HG03457 (cell line): ENCODE data around the gene SLC33A1.
"Not testable (repeated sequence)": the region's sequence is repeated elsewhere in the genome, so short reads cannot be mapped to it uniquely, and the experiment has no call there.

Source experiments
- ATAC-seq: cut with Tn5 transposase; IDR thresholded peaks from one replicate; pipeline ENCODE4 v1.9.1; 2021; ENCODE audit warnings: moderate number of reproducible peaks; ENCODE audit not compliant: unreplicated experiment

SLC33A1 gene

DNA sequence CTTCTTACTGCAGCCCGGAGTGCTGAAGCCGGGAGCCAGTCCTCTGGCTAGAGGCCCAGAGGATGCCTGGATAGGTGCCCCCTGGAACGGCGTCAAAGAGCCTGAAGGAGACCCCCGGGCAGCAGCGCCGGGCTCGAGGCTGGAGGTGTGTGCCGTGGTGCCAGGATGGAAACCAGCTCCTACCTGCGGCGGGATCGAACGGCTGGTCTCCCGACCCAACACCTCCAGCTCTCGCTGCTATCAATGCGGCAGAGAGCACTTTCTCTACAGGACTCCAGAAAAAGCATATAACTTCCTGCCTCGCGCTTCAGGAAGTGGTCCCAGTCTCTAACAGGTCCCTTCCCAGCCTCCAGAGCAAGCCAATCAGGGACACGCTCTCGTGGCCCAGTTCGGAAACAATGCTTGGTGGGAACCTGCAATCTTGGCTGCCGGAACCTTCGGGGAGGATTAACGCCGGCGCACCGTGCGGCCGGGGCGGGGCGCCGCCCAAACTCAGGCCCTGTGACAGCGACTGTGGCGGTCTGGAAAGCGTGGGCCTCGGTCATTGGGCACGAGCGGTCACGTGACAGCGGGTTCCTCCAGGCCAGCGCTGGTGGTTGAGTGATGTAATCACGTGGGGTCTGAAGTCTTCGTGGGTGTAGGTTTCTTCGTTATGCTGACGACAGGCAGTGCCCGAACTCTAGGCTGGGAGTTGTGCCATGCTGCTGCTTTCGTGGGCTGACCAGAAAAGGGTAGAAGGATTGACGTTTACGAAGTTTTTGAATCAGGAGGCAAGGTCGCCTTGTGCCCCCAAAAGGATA is at the start of gene SLC33A1:
TSS of gene SLC33A1 (minus strand) at position 287 of the 800 bp plus-strand sequence. CDS start 430 bp downstream, outside the sequence.
- peak; percentile 92 for ATAC-seq

DNA sequence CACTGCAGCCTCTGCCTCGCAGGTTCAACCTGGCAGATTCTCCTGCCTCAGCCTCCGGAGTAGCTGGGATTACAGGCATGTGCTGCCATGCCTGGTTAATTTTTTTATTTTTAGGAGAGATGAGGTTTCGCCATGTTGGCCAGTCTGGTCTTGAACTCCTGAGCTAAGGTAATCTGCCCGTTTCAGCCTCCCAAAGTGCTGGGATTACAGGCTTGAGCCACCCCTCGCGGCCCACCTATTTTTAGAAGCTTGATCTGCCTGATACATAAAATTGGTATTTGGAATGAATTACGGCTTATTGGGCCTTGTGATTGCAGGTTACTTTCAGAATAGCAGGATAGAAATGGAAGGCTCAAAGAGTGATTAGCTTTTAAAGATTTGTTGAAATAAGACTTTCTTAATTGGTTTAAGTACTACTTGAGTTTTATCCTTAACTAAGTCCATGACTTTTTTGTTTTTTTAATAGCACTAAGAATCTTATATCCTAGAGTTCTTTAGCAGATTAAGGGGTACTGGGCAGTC is 41.2 kb upstream of the SLC33A1 start:
- ATAC-seq: no peak

DNA sequence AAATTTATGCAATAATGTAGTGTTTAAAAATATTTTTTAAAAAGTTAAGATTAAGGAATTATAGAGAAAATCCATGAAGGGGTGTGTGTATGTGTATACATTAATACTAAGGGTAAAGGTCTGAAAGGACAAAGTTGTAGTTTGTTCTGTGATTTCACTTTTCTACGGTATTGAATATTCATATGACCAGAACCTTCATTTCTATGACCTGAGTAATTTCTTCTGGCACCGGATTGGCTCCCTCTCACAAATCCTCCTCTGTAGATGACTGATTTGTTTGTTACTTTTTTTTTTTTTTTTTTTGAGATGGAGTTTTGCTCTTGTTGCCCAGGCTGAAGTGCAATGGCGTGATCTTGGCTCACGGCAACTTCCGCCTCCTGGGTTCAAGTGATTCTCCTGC is 37.1 kb upstream of the SLC33A1 start:
- ATAC-seq: no peak

DNA sequence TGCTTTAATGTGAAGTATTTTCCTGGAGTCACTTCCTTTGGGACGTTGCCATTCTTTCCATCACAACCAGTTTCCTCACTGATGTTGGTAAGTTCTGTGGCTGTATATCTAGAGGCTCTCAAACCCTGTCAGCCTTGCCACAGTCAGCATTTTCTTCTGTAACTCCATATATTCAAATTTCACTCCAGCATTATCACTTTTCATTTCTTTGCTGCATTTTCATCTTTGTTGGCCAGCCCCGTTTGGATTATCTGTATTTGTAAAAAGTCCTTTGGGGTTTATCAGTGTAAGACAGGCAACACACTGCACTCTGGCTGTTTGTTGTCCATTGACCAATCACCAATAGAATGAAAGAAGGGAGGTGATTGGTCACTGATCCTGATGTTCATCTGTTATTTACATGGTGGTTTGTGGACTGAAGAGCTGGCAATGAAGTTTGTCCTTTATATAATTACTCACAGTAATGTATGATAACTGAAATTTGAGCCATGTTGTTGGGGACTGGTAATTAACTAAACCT is 36.5 kb upstream of the SLC33A1 start:
- no peak for ATAC-seq

DNA sequence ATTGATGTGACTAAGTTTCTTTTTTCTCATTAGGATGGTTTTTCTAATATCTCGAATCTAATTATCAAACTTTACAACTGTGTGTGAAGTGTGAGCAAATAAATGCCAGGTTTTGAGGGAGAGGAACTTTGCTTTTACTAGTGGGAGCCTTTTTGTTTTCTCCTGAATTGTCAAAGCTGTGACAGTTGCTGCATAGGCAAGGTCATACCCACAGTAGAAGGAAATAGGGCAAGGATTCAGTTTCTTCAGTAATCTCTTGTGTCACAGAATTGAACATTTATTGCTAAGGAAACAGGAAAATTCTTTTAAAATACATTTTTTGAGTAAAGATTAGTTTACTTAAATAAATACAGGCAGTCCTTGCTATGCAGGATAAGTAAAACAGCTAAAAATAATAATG is 35.7 kb upstream of the SLC33A1 start:
- no peak for ATAC-seq

DNA sequence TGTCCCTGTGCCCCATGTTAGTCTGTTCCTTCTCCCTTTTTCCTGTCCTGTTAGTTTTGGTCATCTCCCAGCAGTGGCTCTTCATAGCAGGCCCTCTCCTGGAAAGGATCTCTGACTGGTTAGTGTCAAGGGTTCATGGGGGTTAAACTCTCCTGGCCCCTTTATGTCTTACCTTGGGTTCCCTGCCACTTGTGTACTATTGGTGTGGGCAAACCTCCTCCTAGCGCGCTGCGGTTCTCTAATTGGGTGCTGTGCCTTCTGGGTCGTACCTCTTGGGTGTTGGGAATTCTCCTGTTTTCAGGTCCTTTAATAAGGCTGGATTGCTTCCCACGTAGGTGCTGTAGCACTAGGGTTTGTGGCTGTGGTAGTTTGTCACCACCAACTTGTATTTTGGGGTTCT is 35.0 kb upstream of the SLC33A1 start:
- no peak for ATAC-seq

DNA sequence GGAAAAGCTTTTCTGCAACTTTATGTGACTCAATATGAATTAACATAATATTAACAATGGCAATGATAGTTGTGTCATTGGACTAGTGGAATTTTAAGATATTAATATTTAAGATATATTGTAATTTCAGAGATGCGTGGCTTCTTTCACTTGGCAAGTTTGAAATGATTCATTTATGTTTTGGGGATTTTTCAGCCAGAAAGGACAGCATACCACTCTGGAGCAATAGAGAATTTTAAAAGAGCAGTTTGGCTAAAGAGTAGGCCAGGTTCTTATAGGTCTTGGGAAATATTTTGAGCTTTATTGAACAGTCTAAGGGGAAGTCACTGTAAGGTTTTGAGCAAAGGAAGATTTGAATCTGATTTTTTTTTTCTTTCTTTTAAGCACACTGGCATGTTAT is 32.7 kb upstream of the SLC33A1 start:
- no peak for ATAC-seq

DNA sequence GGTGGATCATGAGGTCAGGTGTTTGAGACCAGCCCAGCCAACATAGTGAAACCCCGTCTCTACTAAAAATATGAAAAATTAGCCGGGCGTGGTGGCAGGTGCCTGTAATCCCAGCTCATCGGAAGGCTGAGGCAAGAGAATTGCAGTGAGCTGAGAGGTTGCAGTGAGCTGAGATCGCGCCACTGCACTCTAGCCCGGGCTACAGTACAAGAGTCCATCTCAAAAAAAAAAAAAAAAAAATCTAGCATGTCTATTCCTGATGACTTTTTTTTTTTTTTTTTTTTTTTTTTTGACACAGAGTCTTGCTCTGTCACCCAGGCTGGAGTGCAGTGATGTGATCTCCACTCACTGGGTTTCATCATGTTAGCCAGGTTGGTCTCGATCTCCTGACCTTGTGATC is 32.1 kb upstream of the SLC33A1 start:
- ATAC-seq: not testable (repeated sequence)

DNA sequence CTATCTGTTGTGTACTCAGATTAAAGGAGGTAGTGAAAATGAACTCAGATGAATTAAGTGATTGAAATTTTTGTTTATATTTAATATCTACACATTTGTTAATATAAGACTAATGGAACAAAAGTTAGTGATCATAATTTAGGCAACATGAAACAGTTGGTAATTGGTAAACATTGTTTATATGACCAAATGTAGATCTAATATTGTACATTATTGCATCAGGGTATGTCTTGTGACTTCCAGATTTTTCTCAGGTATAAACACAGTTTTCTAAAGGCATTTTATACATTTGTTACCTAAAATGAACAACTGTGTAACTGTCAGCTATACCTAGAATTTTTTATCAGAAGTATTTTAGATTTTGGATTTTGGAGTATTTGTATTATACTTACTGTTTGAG is 31.1 kb upstream of the SLC33A1 start:
- no peak for ATAC-seq

DNA sequence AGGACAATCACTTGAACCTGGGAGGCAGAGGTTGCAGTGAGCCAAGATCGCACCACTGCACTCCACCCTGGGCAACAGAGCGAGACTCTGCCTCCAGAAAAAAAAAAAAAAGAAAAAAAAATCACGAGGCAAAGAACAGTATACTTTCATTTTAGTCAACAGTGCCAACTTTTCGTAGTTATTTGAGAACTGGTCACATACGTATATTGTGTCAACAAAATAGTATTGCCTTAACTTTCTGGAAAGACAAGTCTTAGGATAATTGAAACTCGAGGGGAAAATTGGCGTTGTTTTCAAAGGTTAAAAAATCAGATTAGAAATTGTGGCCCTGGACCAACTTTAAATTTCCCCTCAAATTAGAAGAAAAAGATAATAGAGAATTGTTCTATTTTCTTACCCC is 30.1 kb upstream of the SLC33A1 start:
- ATAC-seq: no peak

DNA sequence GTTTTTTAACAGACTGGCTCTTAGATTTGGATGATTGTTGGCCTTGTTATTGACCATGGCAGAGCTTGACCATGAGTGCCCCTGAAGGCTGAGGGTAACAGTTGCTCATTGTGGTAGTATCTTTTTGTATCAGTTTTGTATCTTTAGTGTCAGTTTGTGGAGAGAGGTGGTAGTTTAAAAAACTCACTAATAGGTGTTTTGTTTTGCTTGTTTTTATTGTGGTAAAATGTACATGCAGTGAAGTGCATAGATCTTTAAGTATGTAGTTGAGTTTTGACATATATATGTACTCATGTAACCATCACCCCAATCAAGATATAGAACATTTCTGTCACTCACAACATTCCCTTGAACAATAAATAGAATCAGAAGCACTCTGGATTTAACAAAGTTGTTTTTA is 26.1 kb upstream of the SLC33A1 start:
- ATAC-seq: no peak

DNA sequence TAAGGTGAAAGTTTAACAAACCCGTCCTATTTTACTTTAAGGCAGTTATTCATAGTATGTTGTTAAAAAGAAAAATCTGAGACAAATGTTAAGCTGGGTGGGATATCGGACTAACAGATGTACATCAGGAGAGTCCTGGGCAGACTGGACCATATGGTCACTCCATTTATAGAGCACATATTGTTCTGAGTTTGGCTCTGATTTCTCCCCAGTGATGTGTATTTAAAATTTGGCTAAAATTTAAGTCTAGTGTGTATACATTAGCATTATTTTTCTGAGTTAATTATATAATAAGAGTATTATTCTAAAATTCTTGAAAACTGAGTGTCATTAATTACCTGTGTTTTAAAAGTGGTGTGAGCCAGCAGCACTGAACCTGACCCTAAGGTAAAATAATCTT is 22.3 kb upstream of the SLC33A1 start:
- no peak for ATAC-seq

DNA sequence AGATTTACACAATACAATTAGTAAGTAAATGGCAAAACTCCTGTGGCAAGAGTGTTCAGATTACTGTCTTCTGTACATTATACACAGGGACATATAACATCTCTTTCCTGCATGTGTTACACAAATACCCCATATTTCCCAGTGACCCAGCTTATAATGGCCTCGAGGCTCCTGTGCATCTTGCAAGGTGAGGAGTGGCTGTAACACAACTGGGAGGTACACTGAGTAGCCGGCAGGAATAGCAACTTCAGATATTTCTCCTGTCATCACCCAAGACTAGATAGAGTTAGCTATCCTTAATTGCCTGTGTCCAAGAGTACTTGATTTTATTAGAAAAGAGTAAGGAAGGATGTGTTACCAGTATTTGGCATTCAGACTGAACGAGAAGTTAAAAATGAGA is 21.8 kb upstream of the SLC33A1 start:
- no peak for ATAC-seq

DNA sequence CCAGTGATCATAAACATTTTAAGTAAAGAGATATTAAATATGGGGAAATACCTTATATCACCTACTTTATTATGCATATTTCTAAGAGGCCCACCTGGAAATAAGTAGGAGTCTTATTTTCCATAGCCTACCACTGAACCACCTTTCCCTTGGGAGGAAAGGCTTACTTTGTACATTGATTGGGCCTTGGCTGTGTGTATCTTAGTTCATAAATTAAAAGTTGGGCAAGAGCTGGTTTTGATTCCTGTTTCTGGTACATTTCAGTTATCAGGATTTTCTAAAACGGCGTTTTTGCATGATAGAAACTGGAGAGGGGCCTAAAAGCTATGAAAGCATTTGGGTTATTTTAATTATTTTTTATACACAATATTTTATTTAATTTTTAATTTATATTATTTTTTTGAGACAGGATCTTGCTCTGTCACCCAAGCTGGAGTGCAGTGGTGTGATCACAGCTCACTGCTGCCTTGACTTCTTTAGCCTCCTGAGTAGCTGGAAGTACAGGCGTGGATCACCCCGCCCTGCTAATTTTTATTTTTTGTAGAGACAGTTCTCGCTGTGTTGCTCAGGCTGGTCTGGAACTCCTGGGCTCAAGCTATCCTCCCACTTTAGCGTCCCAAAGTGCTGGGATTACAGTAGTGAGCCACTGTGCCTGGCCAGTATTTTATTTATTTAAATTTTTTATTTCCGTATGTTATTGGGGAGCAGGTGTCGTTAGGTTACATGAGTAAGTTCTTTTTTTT is 18.8 kb upstream of the SLC33A1 start:
- ATAC-seq: no peak

DNA sequence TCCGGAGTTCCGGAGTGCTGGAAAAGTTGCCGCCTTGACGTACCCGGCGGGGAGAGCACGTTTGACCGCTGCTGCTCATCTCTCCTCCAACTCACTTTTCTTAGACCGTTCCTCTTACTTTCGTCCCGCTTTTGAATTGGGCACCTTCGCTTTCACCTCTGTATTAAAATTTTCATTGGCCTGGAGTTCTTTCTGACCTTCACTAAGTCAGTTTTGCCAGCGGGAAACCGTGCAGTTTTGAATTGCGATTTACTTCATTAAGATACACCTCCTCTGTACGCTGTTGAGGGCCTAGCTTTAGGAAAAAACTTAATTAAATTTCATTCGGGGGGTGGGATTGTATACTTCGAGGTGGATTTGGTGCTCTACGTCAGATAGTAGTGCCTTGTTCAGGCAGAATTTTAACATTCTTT is 17.5 kb upstream of the SLC33A1 start:
- no peak for ATAC-seq

DNA sequence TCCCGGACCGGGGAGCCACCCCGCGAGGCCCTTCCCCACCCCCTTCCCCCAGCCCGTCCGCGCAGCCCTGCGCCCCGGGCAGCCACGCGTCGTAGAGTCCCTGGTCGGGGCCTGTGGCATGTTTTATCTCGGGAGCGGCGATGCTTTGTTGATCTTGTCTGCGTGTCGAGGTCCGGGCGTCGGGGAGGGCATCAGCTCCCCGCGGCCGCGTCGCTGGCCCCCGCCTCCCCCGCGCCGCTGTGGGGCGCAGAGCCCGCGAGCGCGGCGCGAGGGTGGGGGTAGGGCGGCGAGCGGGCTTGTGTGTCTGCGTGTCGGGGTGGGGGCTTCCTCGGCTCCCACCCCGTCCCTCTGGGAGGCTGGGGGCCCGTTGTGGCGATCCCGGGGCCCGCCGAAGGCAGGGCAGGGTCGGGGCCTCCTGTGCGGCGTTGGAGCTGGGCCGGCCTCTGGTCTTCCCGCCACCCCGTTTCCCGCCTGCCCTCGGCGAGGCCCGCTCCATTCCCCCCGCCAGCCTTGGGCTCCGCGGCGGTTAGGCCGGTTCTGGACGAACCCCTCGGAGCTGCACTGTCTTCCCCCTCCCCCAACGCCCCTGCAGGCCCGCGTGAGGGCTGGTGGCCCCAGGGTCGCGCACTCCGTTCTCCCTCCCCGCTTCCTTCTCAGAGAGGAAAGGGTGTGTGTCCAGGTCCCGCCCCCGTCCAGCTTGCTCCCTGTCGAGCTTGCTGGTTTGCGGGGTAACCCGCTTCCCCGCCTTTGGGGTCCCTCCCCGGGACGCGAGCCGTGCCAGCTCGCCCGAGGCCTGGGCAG is 16.9 kb upstream of the SLC33A1 start:
- ATAC-seq: peak; percentile 14

DNA sequence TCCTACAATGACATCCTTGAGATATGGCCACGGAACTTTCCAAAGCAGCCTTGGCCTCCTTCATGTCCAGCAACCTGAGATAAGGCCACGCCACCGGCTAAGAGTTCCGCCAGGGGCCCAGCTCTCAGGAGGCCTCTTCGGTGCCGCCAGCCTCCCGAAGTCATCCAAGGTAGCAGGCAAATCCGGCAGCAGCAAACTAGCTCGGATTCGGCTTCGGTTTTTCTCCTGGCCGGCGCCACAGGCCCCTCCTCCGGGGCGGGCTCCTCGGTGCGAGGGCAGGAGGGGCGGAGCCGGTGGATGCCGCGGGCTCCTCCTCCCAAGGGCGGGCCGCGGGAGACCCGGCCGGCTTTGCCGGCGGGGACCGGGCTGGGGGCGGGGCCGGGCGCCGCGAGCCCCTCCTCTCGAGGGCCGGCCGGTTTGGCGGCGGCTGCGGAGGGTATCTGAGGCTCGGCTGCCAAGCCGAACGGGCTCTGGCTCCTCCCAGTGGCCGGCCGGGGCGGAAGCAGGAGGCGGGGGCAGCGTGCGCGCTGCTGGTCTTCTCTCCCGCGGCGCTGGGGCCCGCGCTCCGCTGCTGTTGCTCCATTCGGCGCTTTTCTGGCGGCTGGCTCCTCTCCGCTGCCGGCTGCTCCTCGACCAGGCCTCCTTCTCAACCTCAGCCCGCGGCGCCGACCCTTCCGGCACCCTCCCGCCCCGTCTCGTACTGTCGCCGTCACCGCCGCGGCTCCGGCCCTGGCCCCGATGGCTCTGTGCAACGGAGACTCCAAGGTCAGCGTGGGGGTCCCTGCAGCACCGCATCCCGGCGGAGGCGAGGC is 16.1 kb upstream of the SLC33A1 start, which contains the start of gene GMPS:
TSS of gene GMPS (plus strand) at position 518 of the 812 bp plus-strand sequence. CDS start at position 739, 221 bp downstream.
- ATAC-seq: peak; percentile 91

DNA sequence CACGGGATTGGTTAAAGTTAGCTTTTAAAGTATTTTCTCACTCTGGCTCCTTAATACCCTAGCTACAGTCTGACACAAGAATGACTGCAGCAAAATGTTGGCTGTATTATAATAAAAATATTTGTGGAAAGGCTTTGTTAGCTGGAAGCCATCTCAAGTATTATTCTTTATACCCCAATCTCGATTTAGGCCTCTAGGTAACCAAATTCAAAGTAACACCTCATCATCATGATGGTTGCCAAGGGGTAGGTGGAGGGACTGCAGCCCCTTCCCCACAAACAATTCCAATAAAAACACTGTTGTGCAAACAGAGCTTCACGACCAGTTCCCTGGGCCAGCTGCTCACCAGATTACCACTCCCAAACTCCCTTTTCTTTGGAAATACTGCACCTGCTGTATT is 15.5 kb upstream of the SLC33A1 start:
- ATAC-seq: no peak

DNA sequence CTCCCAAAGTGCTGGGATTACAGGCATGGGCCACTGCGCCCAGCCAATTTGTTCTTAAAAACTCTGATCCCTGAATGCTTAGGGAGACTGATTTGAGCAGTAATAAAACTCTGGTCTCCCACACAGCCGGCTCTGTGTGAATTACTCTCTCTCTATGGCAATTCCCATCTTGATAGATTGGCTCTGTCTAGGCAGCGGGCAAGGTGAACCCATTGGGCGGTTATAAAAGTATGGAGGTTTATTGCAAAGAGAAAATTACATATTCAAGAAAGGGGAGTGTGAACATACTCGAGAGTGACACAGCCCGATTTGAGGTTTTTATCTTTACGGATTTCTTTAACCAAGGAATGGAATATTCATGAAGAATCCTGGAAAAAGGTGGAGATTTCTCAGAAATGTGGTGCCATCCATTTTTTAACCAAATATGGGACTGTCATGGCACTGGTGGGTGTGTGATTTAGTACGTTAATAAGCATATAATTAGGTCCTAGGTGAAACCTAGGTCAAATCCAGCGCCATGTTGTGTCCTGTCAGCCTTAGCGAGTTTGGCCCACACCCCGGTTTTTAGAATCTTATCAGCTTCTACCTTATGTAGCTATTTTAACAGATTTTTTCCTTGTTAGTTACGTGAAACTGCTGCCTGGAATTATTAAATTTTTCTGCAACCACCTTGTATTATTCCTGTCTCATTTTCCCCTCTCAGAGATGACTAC is 9.0 kb upstream of the SLC33A1 start:
- ATAC-seq: no peak
